B cell (primary cell): Measurements from ENCODE around the gene CPXM1.

Experiments
- CTCF ChIP-seq: fragments of 200-600 bp; IDR thresholded peaks from one replicate; pipeline ENCODE4 v1.8.0; 2022; ENCODE audit warnings: antibody characterized with exemption, mild to moderate bottlenecking
- EZH2 ChIP-seq: IDR thresholded peaks from 2 replicates; pipeline ENCODE4 v1.6.1; 2012; ENCODE audit warnings: borderline replicate concordance, low read depth, mild to moderate bottlenecking, moderate library complexity, low read length; ENCODE audit not compliant: insufficient read depth, poor library complexity, severe bottlenecking

GRCh38 chr20:2836035-2836434 is 35.6 kb upstream of the CPXM1 start:
- TF ChIP-seq CTCF (no peak), EZH2 (no peak)
